GM21528 (cell line): ENCODE data around the gene PDPN.
"Not testable (repeated sequence)": the region's sequence is repeated elsewhere in the genome, so short reads cannot be mapped to it uniquely, and the experiment has no call there.

ENCODE experiments used
- ATAC-seq: cut with Tn5 transposase; IDR thresholded peaks from one replicate; pipeline ENCODE4 v1.9.1; 2021; ENCODE audit warnings: mild to moderate bottlenecking, moderate library complexity; ENCODE audit not compliant: unreplicated experiment, low FRiP score

Gene PDPN

GRCh38 chr1:13583595-13583965 lies at the start of gene PDPN:
PDPN (plus strand) TSS chr1:13583832; CDS start chr1:13584034, 202 bp downstream.
- no peak for ATAC-seq

GRCh38 chr1:13535227-13535626 lies 48.4 kb upstream of the PDPN start:
- ATAC-seq: no peak

- no peak for ATAC-seq
Measured at GRCh38 chr1:13536571-13536970, 47.1 kb upstream of the PDPN start.

GRCh38 chr1:13538832-13539231 lies 44.8 kb upstream of the PDPN start:
- ATAC-seq: no peak

- ATAC-seq: no peak
Measured at GRCh38 chr1:13539683-13540082, 43.9 kb upstream of the PDPN start.

GRCh38 chr1:13540866-13541265 lies 42.8 kb upstream of the PDPN start:
- no peak for ATAC-seq

- ATAC-seq: no peak
Measured at GRCh38 chr1:13541435-13542215, 42.0 kb upstream of the PDPN start.

GRCh38 chr1:13543451-13544220 lies 40.0 kb upstream of the PDPN start:
- ATAC-seq: no peak

GRCh38 chr1:13544221-13544556 lies 39.4 kb upstream of the PDPN start:
- no peak for ATAC-seq

GRCh38 chr1:13546791-13547190 lies 36.8 kb upstream of the PDPN start:
- ATAC-seq: no peak

- no peak for ATAC-seq
Measured at GRCh38 chr1:13548281-13548680, 35.4 kb upstream of the PDPN start.

- ATAC-seq: no peak
Measured at GRCh38 chr1:13549021-13549420, 34.6 kb upstream of the PDPN start.

- ATAC-seq: no peak
Measured at GRCh38 chr1:13549521-13549920, 34.1 kb upstream of the PDPN start.

- ATAC-seq: no peak
Measured at GRCh38 chr1:13550663-13551062, 33.0 kb upstream of the PDPN start.

GRCh38 chr1:13554798-13555197 lies 28.8 kb upstream of the PDPN start:
- no peak for ATAC-seq

GRCh38 chr1:13556224-13556764 lies 27.3 kb upstream of the PDPN start:
- ATAC-seq: no peak

GRCh38 chr1:13560541-13560940 lies 23.1 kb upstream of the PDPN start:
- ATAC-seq: no peak

- not testable (repeated sequence) for ATAC-seq
Measured at GRCh38 chr1:13562981-13563380, 20.7 kb upstream of the PDPN start.

- no peak for ATAC-seq
Measured at GRCh38 chr1:13564073-13564472, 19.6 kb upstream of the PDPN start.

- not testable (repeated sequence) for ATAC-seq
Measured at GRCh38 chr1:13570435-13570834, 13.2 kb upstream of the PDPN start.

- ATAC-seq: no peak
Measured at GRCh38 chr1:13570924-13571323, 12.7 kb upstream of the PDPN start.

GRCh38 chr1:13573586-13573985 lies 10.0 kb upstream of the PDPN start:
- no peak for ATAC-seq
